ENCODE results near the gene CAMK2G. TPM values are rescaled to one million over a fixed set of nuclear protein-coding genes. Genes with fewer than 3 reads are reported as not detected.
A peak's percentile ranks its signal among the peaks of the same experiment; 100 is the strongest.
"Not testable (repeated sequence)": the region's sequence is repeated elsewhere in the genome, so short reads cannot be mapped to it uniquely, and the experiment has no call there.

The CAMK2G gene
- total RNA-seq (10 to 100 TPM; 60.4 to 61.7 TPM), polyA plus RNA-seq (1 to 10 TPM; 4.6 to 6.7 (median 5.1) TPM), total RNA-seq (23.1 to 106 (median 82.4) reads per million in 6 experiments)

DNA sequence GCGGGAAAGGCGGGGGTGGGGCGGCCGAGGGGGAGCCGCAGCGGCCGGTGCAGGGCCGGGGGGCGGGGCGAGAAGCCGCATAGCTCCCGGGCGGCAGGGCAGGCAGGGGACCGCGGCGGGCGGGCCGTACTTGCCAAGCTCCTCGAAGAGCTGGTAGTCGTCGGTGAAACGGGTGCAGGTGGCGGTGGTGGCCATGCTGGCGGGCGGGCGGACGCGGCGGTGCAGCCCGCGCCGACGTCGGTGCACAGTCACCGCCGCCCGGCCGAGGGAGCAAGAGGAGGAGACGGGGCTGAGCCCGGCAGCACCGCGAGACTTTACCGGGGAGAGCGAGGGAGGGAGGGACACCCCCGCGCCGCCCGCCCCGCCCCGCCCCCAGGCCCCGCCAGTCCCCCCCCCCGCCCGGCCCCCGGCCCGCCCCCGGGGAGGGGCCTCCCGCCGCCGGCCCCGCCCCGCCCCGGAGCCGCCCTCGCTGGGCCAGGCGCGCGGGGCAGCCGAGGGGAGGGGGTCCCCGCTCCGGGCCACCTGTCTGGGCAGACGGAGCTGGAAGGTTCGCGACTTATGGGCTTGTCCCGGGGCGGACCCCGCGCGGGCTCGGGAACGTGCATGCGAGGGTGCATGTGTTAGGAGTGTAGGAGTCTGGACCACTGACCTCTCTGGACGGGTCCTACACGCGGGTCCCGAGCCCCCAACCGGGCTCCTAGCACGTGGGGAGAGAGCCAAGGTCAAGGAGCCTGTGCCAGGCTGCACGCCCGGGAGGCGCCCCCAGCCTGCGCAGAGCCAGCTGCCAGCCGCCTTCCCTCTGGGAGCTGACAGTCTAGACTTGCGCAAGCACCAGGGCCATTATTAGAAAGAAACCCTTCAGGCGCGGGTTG is at the start of gene CAMK2G:
Gene CAMK2G, minus strand, starts transcription at position 289 of the 872 bp plus-strand sequence. Its CDS starts 94 bp downstream, at position 195.
- POLR2A ChIA-PET = interaction anchor here (0.6 to 7.9 kb wide), 14 partner anchors 10 to 1659 kb away, joined by 3 to 106 read pairs (median 4); partner anchors contain the start of genes ANAPC16 and CHCHD1
- Mint-ChIP-seq H3K27me3 (no peaks in the 10 kb centered on the region), H3K4me3 (peak within 1 kb of the TSS; percentile 87 to 97 (median 94)), H3K27ac (peak within 1 kb of the TSS; percentile 86 to 97 (median 95)), H3K9me3 (no peaks in the 10 kb centered on the region), H3K36me3 (peaks cover 0 to 33% (median 8%) of the 10 kb centered on the region in 3 donors), H3K4me1 (peaks cover 46 to 75% (median 73%) of the 10 kb centered on the region in 4 donors)
- ATAC-seq = peak; percentile 75 to 82
- DNase-seq = peak; percentile 75 to 92 (median 78)

DNA sequence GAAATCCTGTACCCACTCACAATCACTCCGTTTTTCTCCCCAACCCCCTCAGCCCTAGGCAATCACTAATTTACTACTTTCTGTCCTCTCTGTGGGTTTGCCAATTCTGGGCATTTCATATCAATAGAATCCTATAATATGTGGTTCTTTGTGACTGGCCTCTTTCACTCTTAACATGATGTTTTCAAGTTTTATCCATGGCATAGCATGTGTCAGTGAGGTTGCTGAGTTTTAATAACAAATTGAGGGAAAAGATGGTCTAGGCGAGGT is 48.4 kb upstream of the CAMK2G start:
- H3K36me3 Mint-ChIP-seq = no peaks in the 10 kb centered on the region
- ATAC-seq (no peak), DNase-seq (no peak)
- H3K4me1 Mint-ChIP-seq = peaks cover 22 to 40% (median 33%) of the 10 kb centered on the region in 4 donors
- H3K9me3 Mint-ChIP-seq = peaks cover 0 to 11% (median 2%) of the 10 kb centered on the region in 9 donors
- H3K27me3 Mint-ChIP-seq = peaks cover 34 to 59% (median 37%) of the 10 kb centered on the region in 5 donors
- POLR2A ChIA-PET = no interaction called here
- peak overlapping the region in 4 of 10 donors; percentile 23 to 70 (median 42) for H3K4me3 Mint-ChIP-seq
- no peak overlapping the region for H3K27ac Mint-ChIP-seq

DNA sequence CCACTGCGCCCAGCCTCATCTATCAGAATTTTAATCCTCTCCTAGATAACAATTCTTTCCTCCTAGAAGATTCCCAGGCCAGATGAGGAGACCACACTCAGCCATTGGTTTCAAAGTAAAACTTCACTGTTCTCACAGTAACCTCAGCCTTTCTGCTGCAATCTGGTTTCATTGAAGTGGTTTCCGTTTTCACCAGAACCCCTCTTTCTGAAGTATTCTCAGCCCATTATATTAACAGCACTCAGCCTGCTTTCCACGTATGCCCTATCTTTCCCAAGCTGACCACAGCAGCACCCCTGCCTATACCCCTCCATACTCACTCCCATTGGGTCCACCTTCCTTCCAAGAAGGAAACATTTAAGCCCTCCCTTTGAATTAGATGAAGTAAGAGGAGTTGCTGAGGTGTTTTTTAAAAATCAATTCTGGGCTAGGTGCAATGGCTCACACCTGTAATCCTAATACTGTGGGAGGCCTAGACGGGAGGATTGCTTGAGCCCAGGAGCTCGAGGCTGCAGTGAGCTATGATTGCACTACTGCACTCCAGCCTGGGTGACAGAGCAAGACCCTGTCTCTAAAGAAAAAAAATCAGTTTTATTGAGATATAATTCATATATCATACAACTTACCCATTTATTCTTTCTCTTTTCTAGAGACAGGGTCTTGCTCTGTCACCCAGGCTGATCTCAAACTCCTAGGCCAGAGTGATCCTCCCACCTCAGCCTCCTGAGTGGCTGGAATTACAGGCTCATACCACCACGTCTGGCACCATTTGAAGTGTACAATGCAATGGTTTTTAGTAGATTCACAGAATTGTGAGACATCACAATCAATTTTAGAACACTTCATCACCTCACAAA is 47.9 kb upstream of the CAMK2G start:
- POLR2A ChIA-PET = interaction anchor here (1.0 kb wide), 1 partner anchor 36 kb away, joined by 5 read pairs; no protein-coding TSS in a partner anchor
- Mint-ChIP-seq H3K27me3 (peaks cover 31 to 58% (median 31%) of the 10 kb centered on the region in 5 donors), H3K9me3 (peaks cover 0 to 14% (median 2%) of the 10 kb centered on the region in 9 donors), H3K4me1 (peaks cover 22 to 40% (median 33%) of the 10 kb centered on the region in 4 donors), H3K4me3 (peak overlapping the region; percentile 41 to 79 (median 66)), H3K27ac (peak overlapping the region in 1 of 10 donors; percentile 24), H3K36me3 (no peaks in the 10 kb centered on the region)
- DNase-seq (peak in 7 of 10 donors; percentile 13 to 81 (median 56)), ATAC-seq (peak; percentile 97 to 98)

DNA sequence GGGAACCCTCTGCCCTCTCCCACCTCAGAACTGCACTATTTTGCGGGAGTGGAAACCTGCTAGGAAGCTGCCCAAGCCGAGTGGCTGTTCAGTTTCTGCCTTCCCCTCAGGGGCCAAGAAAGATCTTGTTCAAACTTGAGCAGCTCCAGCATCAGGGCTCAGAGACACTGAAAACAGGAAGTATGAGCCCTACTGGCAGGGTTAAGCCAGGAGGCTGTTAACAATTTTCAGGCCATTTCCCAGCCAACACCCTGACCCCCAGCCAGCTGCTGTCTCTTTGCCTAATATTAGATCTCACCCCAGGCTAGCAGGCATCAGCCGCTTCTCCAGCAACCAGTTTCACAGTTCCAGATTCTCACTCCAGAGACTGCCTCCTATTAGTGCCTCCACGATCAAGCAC is 45.7 kb upstream of the CAMK2G start:
- ATAC-seq (peak; percentile 36 to 40), DNase-seq (peak in 3 of 10 donors; percentile 20 to 40 (median 29))
- Mint-ChIP-seq H3K36me3 (no peaks in the 10 kb centered on the region), H3K27ac (no peak overlapping the region), H3K9me3 (peaks cover 0 to 14% (median 2%) of the 10 kb centered on the region in 9 donors), H3K4me1 (peaks cover 20 to 40% (median 32%) of the 10 kb centered on the region in 4 donors), H3K4me3 (peak overlapping the region in 3 of 10 donors; percentile 5 to 20 (median 16)), H3K27me3 (peaks cover 25 to 56% (median 34%) of the 10 kb centered on the region in 5 donors)
- POLR2A ChIA-PET = interaction anchor here (0.7 to 1.2 kb wide), 4 partner anchors 36 to 155 kb away, joined by 3 to 4 read pairs (median 3); no protein-coding TSS in a partner anchor

DNA sequence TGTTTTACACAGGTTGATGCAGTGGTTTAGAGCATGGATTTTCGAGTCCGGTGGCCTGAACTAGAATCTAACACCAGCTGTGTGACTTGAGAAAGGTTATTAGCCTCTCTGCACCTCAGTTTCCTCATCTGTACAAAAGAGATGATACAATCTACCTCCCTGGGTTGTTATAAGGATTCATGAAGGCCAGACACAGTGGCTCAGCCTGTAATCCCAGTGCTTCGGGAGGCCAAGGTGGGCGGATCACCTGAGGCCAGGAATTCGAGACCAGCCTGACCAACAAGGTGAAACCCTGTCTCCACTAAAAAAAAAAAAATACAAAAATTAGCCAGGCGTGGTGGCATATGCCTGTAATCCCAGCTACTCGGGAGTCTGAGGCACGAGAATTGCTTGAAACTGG is 45.1 kb upstream of the CAMK2G start:
- not testable (repeated sequence) for DNase-seq, H3K36me3 Mint-ChIP-seq, H3K27ac Mint-ChIP-seq, H3K4me3 Mint-ChIP-seq, ATAC-seq
- POLR2A ChIA-PET = interaction anchor here (0.7 to 1.2 kb wide), 3 partner anchors 37 to 155 kb away, joined by 3 to 4 read pairs (median 3); no protein-coding TSS in a partner anchor
- peaks cover 16 to 35% (median 32%) of the 10 kb centered on the region in 4 donors for H3K4me1 Mint-ChIP-seq
- peaks cover 0 to 14% (median 2%) of the 10 kb centered on the region in 9 donors for H3K9me3 Mint-ChIP-seq
- H3K27me3 Mint-ChIP-seq = peaks cover 22 to 56% (median 34%) of the 10 kb centered on the region in 5 donors

DNA sequence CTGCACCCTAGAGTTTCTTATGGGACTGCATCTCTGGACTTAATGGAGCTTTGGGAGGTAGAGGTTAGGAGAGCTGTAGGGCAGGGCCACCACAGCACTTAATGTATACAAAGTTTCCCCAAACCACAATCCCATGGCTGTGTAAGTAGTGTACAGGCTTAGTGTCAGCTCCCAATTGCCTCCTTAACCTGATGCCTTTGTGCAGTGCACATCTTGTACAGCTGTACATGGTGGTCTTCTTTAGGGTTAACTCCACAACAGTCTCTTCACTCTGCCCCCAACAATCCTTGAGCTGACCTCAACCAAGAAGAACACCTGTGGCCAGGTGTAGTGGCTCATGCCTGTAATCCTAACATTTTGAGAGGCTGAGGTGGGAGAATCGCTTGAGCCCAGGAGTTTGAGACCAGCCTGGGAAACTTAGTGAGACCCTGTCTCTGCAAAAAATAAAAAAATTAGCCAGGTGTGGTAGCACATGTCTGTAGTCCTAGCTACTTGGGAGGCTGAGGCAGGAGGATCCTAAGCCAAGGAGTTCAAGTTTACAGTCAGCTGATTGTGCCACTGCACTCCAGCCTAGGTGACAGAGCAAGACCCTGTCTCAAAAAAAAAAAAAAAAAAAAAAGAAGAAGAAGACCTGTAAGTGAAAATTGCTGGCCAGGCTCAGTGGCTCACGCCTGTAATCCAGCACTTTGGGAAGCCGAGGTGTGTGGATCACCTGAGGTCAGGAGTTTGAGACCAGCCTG is 43.4 kb upstream of the CAMK2G start:
- Mint-ChIP-seq H3K4me1 (peaks cover 13 to 27% (median 23%) of the 10 kb centered on the region in 4 donors), H3K36me3 (no peaks in the 10 kb centered on the region), H3K27me3 (peaks cover 16 to 56% (median 35%) of the 10 kb centered on the region in 5 donors), H3K9me3 (peaks cover 0 to 14% (median 2%) of the 10 kb centered on the region in 9 donors), H3K27ac (no peak overlapping the region), H3K4me3 (peak overlapping the region in 1 of 10 donors; percentile 54)
- no peak for DNase-seq
- no peak for ATAC-seq
- POLR2A ChIA-PET = no interaction called here

DNA sequence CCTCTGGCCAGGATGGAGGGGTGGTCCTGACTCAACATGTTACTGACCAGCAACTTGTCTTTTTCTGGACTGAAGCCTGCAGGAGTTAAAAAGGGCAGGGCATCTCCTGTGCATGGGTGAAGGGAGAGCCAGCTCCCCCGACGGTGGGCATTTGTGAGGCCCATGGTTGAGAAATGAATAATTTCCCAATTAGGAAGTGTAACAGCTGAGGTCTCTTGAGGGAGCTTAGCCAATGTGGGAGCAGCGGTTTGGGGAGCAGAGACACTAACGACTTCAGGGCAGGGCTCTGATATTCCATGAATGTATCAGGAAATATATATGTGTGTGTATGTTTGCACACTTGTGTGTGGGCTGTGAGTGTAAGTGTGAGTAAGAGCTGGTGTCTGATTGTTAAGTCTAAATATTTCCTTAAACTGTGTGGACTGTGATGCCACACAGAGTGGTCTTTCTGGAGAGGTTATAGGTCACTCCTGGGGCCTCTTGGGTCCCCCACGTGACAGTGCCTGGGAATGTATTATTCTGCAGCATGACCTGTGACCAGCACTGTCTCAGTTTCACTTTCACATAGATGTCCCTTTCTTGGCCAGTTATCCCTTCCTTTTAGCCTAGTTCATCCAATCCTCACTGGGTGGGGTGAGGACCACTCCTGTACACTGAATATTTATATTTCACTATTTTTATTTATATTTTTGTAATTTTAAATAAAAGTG is 42.6 kb upstream of the CAMK2G start:
- H3K27ac Mint-ChIP-seq = no peak overlapping the region
- POLR2A ChIA-PET = no interaction called here
- peaks cover 15 to 56% (median 36%) of the 10 kb centered on the region in 5 donors for H3K27me3 Mint-ChIP-seq
- no peak for ATAC-seq
- H3K4me3 Mint-ChIP-seq = no peak overlapping the region
- H3K36me3 Mint-ChIP-seq = no peaks in the 10 kb centered on the region
- peaks cover 0 to 14% (median 2%) of the 10 kb centered on the region in 9 donors for H3K9me3 Mint-ChIP-seq
- H3K4me1 Mint-ChIP-seq = peaks cover 9 to 21% (median 17%) of the 10 kb centered on the region in 4 donors
- DNase-seq = no peak

DNA sequence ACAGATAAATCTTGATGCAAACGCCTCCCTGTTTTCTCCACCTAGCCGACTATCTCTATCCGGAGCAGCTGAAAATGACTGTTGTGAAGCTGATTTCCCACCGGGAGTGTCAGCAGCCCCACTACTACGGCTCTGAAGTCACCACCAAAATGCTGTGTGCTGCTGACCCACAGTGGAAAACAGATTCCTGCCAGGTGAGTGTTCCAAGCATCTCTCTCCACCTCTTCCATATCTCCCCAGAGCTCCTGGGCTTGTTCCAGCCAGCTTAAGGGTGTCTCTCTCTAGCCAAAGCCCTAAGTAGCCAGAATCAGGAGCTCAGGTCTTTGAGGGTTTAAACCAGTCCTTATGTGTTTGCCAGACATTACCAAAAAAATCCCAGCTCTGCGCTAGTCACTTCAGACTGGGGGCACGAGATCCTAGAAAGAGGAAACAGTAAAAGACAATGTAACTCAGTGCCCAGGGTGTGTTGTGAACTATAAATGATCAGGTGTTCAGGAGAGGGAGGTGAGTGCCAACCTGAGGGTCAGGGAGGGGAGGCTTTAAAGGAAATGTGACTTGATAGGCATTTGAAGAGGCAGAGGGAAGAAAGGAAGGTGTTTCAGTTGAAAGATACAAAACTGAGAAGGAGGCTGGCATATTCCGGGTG is 41.0 kb upstream of the CAMK2G start:
- no peak overlapping the region for H3K27ac Mint-ChIP-seq
- POLR2A ChIA-PET = no interaction called here
- DNase-seq (no peak), ATAC-seq (no peak)
- peaks cover 21 to 71% (median 45%) of the 10 kb centered on the region in 5 donors for H3K27me3 Mint-ChIP-seq
- H3K9me3 Mint-ChIP-seq = peaks cover 0 to 14% (median 2%) of the 10 kb centered on the region in 9 donors
- no peaks in the 10 kb centered on the region for H3K36me3 Mint-ChIP-seq
- peak overlapping the region in 1 of 10 donors; percentile 7 for H3K4me3 Mint-ChIP-seq
- H3K4me1 Mint-ChIP-seq = peaks cover 18 to 24% (median 22%) of the 10 kb centered on the region in 4 donors

DNA sequence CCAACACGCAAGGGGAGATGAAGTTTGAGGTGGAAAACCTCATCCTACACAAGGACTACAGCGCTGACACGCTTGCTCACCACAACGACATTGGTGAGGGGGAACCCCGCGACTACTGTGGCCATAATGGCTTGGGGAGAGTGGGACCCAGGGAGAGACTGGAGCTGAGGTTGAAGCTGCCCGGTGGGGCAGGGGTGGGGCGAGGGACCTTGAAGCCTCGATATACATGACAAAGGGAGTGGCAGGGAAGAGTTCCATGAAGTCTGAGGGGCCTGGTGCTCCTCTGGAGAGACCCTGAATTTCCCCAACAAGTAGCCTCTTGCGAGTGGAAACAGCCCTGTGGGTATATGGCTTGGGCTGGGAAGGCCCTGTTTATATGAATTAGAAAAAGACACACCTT is 39.7 kb upstream of the CAMK2G start:
- H3K27me3 Mint-ChIP-seq = peaks cover 24 to 84% (median 46%) of the 10 kb centered on the region in 5 donors

DNA sequence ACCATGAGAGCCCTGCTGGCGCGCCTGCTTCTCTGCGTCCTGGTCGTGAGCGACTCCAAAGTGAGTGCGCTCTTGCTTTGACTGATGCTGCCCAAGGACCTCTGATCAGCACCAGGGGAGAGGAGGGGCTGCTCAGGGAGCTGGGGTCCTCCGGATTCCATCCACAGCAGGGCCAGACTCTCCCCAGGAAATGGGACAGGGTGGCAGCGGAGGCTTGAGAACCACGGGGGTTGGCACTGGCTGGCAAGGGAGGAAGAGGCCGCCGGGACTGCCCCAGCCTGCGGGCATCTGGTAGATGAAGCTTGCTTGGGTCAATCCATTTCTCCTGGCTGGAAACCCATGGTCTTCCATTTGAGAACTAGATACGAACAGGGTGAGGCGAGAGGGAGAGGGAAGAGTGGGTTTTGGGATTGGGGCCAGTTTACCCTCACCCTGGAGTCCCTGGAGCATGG is 37.2 kb upstream of the CAMK2G start:
- no peak for ATAC-seq
- Mint-ChIP-seq H3K27ac (peak overlapping the region in 2 of 10 donors; percentile 51 to 59), H3K36me3 (no peaks in the 10 kb centered on the region), H3K9me3 (no peaks in the 10 kb centered on the region), H3K27me3 (peaks cover 37 to 95% (median 60%) of the 10 kb centered on the region in 5 donors), H3K4me3 (peak overlapping the region; percentile 76 to 96 (median 90)), H3K4me1 (peaks cover 17 to 35% (median 30%) of the 10 kb centered on the region in 4 donors)
- no peak for DNase-seq
- POLR2A ChIA-PET = interaction anchor here (0.5 to 0.6 kb wide), 3 partner anchors 9 to 123 kb away, joined by 3 to 4 read pairs (median 3); no protein-coding TSS in a partner anchor

More for the DNA sequence above, 39.7 kb upstream of the CAMK2G start:
- POLR2A ChIA-PET = no interaction called here
- peaks cover 17 to 25% (median 21%) of the 10 kb centered on the region in 4 donors for H3K4me1 Mint-ChIP-seq
- no peak overlapping the region for H3K27ac Mint-ChIP-seq
- H3K36me3 Mint-ChIP-seq = no peaks in the 10 kb centered on the region
- DNase-seq (no peak), ATAC-seq (no peak)
- H3K9me3 Mint-ChIP-seq = peaks cover 0 to 11% (median 2%) of the 10 kb centered on the region in 9 donors
- H3K4me3 Mint-ChIP-seq = no peak overlapping the region
